Astrocyte (in vitro differentiated cells and primary cell): ENCODE results near the gene SLC25A17. TPM values are rescaled to one million over a fixed set of nuclear protein-coding genes. Genes with fewer than 3 reads are reported as not detected.

Experiments
- DNase-seq: peaks from one replicate; pipeline ENCODE4 v3.0.0-alpha.2; 2010; ENCODE audit warnings: low read depth
- FAIRE-seq: peaks from 2 replicates; lab custom pipeline; 2011; peaks lifted over from hg19 to GRCh38; lab: Jason Lieb, UNC
- H2AFZ ChIP-seq: 2 replicates; pipeline ENCODE4 v1.6.0; 2012; ENCODE audit warnings: low read depth, low read length, inconsistent platforms
- H3K27ac ChIP-seq: 2 replicates; pipeline ENCODE4 v1.5.1; 2011; ENCODE audit warnings: low read depth, low read length, inconsistent platforms
- H3K27me3 ChIP-seq: 2 replicates; pipeline ENCODE4 v1.6.0; 2011; ENCODE audit warnings: low read length, inconsistent platforms; ENCODE audit not compliant: insufficient read depth
- H3K36me3 ChIP-seq: 2 replicates; pipeline ENCODE4 v1.5.1; 2011; ENCODE audit warnings: low read length, inconsistent platforms; ENCODE audit not compliant: insufficient read depth
- H3K4me1 ChIP-seq: 2 replicates; pipeline ENCODE4 v1.5.1; 2011; ENCODE audit warnings: low read length, inconsistent platforms; ENCODE audit not compliant: insufficient read depth
- H3K4me2 ChIP-seq: 2 replicates; pipeline ENCODE4 v1.6.0; 2012; ENCODE audit warnings: low read length, inconsistent platforms
- H3K4me3 ChIP-seq: 2 replicates; pipeline ENCODE4 v1.5.1; 2011; ENCODE audit warnings: low read depth, mild to moderate bottlenecking, low read length, inconsistent platforms; ENCODE audit not compliant: insufficient read depth
- H3K79me2 ChIP-seq: 2 replicates; pipeline ENCODE4 v1.6.0; 2012; ENCODE audit warnings: mild to moderate bottlenecking, low read length, inconsistent platforms; ENCODE audit not compliant: insufficient read depth
- H3K9ac ChIP-seq: 2 replicates; pipeline ENCODE4 v1.6.0; 2012; ENCODE audit warnings: mild to moderate bottlenecking, low read length, inconsistent platforms
- H3K9me3 ChIP-seq: 2 replicates; pipeline ENCODE4 v1.5.1; 2012; ENCODE audit warnings: low read depth, mild to moderate bottlenecking, low read length, inconsistent platforms; ENCODE audit not compliant: insufficient read depth
- H4K20me1 ChIP-seq: 2 replicates; pipeline ENCODE4 v1.6.0; 2012; ENCODE audit warnings: low read length, inconsistent platforms; ENCODE audit not compliant: insufficient read depth
- H3K27ac Mint-ChIP-seq: one replicate; pipeline ENCODE4 v1.8.0; 2021; ENCODE audit warnings: mild to moderate bottlenecking, mixed read lengths; ENCODE audit not compliant: unreplicated experiment
- H3K27me3 Mint-ChIP-seq: one replicate; pipeline ENCODE4 v1.8.0; 2021; ENCODE audit warnings: low read depth, mixed read lengths; ENCODE audit not compliant: unreplicated experiment
- H3K36me3 Mint-ChIP-seq: one replicate; pipeline ENCODE4 v1.8.0; 2021; ENCODE audit warnings: low read depth, mixed read lengths; ENCODE audit not compliant: unreplicated experiment
- H3K4me1 Mint-ChIP-seq: one replicate; pipeline ENCODE4 v1.8.0; 2021; ENCODE audit warnings: low read depth, mixed read lengths; ENCODE audit not compliant: unreplicated experiment
- H3K4me3 Mint-ChIP-seq: one replicate; pipeline ENCODE4 v1.8.0; 2021; ENCODE audit warnings: mild to moderate bottlenecking, moderate library complexity, mixed read lengths; ENCODE audit not compliant: unreplicated experiment
- H3K9me3 Mint-ChIP-seq: one replicate; pipeline ENCODE4 v1.8.0; 2021; ENCODE audit warnings: mild to moderate bottlenecking, mixed read lengths; ENCODE audit not compliant: unreplicated experiment
- CTCF ChIP-seq: IDR thresholded peaks from 2 replicates; pipeline ENCODE4 v1.5.1; 2011; ENCODE audit warnings: low read depth, mild to moderate bottlenecking, inconsistent platforms, low read length, moderate library complexity; ENCODE audit not compliant: insufficient read depth
- EZH2 ChIP-seq: IDR thresholded peaks from 2 replicates; pipeline ENCODE4 v1.6.1; 2012; ENCODE audit warnings: mild to moderate bottlenecking, low read length, inconsistent platforms; ENCODE audit not compliant: insufficient read depth
- total RNA-seq: library from RNA; stranded (reverse); gene quantifications from 2 replicates; pipeline ENCODE4 v1.2.1, GENCODE V29; 2021

The SLC25A17 gene
- total RNA-seq, 1 donor from 2014 or later, result 24.8 TPM

GRCh38 chr22:40726514-40726913 is 92.6 kb downstream of the SLC25A17 start:
- Mint-ChIP-seq H3K4me3 (no peak overlapping the region), H3K27ac (no peak overlapping the region), H3K36me3 (no peaks in the 10 kb centered on the region), H3K9me3 (no peaks in the 10 kb centered on the region), H3K27me3 (no peaks in the 10 kb centered on the region), H3K4me1 (peaks cover 19% of the 10 kb centered on the region)
- Histone ChIP-seq H4K20me1 (no peaks in the 10 kb centered on the region), H3K4me3 (no peak overlapping the region), H2AFZ (no peak overlapping the region), H3K27me3 (no peaks in the 10 kb centered on the region), H3K79me2 (no peaks in the 10 kb centered on the region), H3K4me1 (no peaks in the 10 kb centered on the region), H3K4me2 (no peak overlapping the region), H3K9me3 (no peaks in the 10 kb centered on the region), H3K27ac (no peak overlapping the region), H3K36me3 (no peaks in the 10 kb centered on the region), H3K9ac (no peak overlapping the region)
- DNase-seq (no peak), FAIRE-seq (no peak)
- TF ChIP-seq CTCF (no peak), EZH2 (no peak)

- peaks cover 24% of the 10 kb centered on the region for H3K4me1 Mint-ChIP-seq
Measured at GRCh38 chr22:40723396-40723933, 95.7 kb downstream of the SLC25A17 start.

More at GRCh38 chr22:40723396-40723933, 95.7 kb downstream of the SLC25A17 start:
- H3K4me2 ChIP-seq, result no peak overlapping the region
- no peaks in the 10 kb centered on the region for H4K20me1 ChIP-seq
- peaks cover 8% of the 10 kb centered on the region for H3K4me1 ChIP-seq
- no peaks in the 10 kb centered on the region for H3K79me2 ChIP-seq
- Mint-ChIP-seq H3K27ac (no peak overlapping the region), H3K36me3 (no peaks in the 10 kb centered on the region), H3K27me3 (no peaks in the 10 kb centered on the region), H3K4me3 (no peak overlapping the region), H3K9me3 (no peaks in the 10 kb centered on the region)
- H3K27me3 ChIP-seq, result peaks cover 8% of the 10 kb centered on the region
- no peak overlapping the region for H2AFZ ChIP-seq
- H3K9me3 ChIP-seq, result no peaks in the 10 kb centered on the region
- no peak overlapping the region for H3K27ac ChIP-seq
- FAIRE-seq (no peak), DNase-seq (no peak)
- no peak overlapping the region for H3K9ac ChIP-seq
- no peak overlapping the region for H3K4me3 ChIP-seq
- H3K36me3 ChIP-seq, result no peaks in the 10 kb centered on the region
- TF ChIP-seq CTCF (no peak), EZH2 (no peak)
